ENCODE measurements around the gene SPOCK2. TPM values are rescaled to one million over a fixed set of nuclear protein-coding genes. Genes with fewer than 3 reads are reported as not detected.

The SPOCK2 gene
- total and polyA plus RNA-seq, 2 of the 13 experiments (the other 11 are each of a cell fraction or from before 2014, with no cell fraction given) = 8.6 to 30.6 TPM

DNA sequence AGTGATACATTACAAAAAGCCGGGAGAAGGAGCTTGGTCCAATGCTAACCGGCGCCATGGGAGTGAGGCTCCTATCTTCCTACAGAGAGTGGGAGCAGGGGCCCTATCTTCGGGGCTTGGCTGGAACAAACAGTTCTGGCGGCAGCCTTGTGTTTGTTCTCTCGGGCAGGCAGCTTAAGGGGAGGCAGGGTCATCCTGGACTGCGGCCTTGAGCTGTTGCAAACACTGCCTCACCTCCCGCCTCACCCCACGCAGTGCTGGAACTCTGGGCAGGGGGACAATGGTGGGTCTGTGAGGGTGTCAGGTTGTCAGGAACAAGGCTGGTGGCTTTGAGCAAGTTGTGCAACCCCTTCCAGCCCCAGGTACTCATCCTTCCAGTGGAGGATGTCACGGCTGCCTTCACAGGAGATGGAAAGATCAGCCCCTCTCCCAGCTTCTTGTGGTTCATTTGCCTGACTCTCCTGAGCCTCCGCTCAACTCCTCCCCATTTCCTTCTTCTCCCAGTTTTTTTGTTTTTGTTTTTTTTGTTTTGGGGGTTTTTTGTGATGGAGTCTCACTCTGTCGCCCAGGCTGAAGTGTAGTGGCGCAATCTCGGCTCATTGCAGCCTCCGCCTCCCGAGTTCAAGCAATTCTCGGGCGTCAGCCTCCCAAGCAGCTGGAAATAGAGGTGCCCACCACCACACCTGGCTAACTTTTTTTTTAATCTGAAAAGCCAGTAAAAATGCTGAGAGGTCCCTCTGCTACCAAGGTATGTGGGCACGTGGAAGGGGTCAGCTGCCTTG, 57.4 kb downstream of the SPOCK2 start (continued):
- TF ChIP-seq, protein P1, sequence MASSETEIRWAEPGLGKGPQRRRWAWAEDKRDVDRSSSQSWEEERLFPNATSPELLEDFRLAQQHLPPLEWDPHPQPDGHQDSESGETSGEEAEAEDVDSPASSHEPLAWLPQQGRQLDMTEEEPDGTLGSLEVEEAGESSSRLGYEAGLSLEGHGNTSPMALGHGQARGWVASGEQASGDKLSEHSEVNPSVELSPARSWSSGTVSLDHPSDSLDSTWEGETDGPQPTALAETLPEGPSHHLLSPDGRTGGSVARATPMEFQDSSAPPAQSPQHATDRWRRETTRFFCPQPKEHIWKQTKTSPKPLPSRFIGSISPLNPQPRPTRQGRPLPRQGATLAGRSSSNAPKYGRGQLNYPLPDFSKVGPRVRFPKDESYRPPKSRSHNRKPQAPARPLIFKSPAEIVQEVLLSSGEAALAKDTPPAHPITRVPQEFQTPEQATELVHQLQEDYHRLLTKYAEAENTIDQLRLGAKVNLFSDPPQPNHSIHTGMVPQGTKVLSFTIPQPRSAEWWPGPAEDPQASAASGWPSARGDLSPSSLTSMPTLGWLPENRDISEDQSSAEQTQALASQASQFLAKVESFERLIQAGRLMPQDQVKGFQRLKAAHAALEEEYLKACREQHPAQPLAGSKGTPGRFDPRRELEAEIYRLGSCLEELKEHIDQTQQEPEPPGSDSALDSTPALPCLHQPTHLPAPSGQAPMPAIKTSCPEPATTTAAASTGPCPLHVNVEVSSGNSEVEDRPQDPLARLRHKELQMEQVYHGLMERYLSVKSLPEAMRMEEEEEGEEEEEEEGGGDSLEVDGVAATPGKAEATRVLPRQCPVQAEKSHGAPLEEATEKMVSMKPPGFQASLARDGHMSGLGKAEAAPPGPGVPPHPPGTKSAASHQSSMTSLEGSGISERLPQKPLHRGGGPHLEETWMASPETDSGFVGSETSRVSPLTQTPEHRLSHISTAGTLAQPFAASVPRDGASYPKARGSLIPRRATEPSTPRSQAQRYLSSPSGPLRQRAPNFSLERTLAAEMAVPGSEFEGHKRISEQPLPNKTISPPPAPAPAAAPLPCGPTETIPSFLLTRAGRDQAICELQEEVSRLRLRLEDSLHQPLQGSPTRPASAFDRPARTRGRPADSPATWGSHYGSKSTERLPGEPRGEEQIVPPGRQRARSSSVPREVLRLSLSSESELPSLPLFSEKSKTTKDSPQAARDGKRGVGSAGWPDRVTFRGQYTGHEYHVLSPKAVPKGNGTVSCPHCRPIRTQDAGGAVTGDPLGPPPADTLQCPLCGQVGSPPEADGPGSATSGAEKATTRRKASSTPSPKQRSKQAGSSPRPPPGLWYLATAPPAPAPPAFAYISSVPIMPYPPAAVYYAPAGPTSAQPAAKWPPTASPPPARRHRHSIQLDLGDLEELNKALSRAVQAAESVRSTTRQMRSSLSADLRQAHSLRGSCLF (CRISPR knock-in tag; IDR thresholded peaks at IDR 0.05; ENCODE audit: borderline replicate concordance) = no peak
- TF ChIP-seq EP300 (IDR thresholded peaks at IDR 0.05; ENCODE audit: low read depth in 2 of 2, low read length in 2 of 2) (peak; percentile 97 to 99), EP300 (CRISPR knock-in tag; IDR thresholded peaks at IDR 0.05; ENCODE audit: borderline replicate concordance) (peak; percentile 97), CEBPG (CRISPR knock-in tag; IDR thresholded peaks at IDR 0.05) (peak; percentile 97), CREB1 (IDR thresholded peaks at IDR 0.05) (no peak), CREB1 (CRISPR knock-in tag; IDR thresholded peaks at IDR 0.05) (no peak; the same call in 1 of the 2 replicates), TP53 (CRISPR knock-in tag; conservative IDR thresholded peaks at IDR 0.05) (0 out of 2 replicates have a peak, but pooled peaks have one; percentile 59), GTF2F1 (IDR thresholded peaks at IDR 0.05; ENCODE audit: low read length) (no peak), ZNF567 (CRISPR knock-in tag; IDR thresholded peaks at IDR 0.05; ENCODE audit: borderline replicate concordance) (no peak; the same call in 1 of the 2 replicates), KDM6A (CRISPR knock-in tag; IDR thresholded peaks at IDR 0.05; ENCODE audit: low read depth) (peak; percentile 86), ZNF121 (CRISPR knock-in tag; IDR thresholded peaks at IDR 0.05) (no peak; the same call in 1 of the 2 replicates), BRCA1 (CRISPR knock-in tag; IDR thresholded peaks at IDR 0.05) (no peak), SMYD3 (CRISPR knock-in tag; IDR thresholded peaks at IDR 0.05) (peak; percentile 83)
- TF ChIP-seq, protein P2, sequence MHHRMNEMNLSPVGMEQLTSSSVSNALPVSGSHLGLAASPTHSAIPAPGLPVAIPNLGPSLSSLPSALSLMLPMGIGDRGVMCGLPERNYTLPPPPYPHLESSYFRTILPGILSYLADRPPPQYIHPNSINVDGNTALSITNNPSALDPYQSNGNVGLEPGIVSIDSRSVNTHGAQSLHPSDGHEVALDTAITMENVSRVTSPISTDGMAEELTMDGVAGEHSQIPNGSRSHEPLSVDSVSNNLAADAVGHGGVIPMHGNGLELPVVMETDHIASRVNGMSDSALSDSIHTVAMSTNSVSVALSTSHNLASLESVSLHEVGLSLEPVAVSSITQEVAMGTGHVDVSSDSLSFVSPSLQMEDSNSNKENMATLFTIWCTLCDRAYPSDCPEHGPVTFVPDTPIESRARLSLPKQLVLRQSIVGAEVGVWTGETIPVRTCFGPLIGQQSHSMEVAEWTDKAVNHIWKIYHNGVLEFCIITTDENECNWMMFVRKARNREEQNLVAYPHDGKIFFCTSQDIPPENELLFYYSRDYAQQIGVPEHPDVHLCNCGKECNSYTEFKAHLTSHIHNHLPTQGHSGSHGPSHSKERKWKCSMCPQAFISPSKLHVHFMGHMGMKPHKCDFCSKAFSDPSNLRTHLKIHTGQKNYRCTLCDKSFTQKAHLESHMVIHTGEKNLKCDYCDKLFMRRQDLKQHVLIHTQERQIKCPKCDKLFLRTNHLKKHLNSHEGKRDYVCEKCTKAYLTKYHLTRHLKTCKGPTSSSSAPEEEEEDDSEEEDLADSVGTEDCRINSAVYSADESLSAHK (CRISPR knock-in tag; IDR thresholded peaks at IDR 0.05; ENCODE audit: borderline replicate concordance) = no peak
- TF ChIP-seq, protein P3, sequence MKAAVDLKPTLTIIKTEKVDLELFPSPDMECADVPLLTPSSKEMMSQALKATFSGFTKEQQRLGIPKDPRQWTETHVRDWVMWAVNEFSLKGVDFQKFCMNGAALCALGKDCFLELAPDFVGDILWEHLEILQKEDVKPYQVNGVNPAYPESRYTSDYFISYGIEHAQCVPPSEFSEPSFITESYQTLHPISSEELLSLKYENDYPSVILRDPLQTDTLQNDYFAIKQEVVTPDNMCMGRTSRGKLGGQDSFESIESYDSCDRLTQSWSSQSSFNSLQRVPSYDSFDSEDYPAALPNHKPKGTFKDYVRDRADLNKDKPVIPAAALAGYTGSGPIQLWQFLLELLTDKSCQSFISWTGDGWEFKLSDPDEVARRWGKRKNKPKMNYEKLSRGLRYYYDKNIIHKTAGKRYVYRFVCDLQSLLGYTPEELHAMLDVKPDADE (CRISPR knock-in tag; IDR thresholded peaks at IDR 0.05) = no peak
- TF ChIP-seq, protein P4, sequence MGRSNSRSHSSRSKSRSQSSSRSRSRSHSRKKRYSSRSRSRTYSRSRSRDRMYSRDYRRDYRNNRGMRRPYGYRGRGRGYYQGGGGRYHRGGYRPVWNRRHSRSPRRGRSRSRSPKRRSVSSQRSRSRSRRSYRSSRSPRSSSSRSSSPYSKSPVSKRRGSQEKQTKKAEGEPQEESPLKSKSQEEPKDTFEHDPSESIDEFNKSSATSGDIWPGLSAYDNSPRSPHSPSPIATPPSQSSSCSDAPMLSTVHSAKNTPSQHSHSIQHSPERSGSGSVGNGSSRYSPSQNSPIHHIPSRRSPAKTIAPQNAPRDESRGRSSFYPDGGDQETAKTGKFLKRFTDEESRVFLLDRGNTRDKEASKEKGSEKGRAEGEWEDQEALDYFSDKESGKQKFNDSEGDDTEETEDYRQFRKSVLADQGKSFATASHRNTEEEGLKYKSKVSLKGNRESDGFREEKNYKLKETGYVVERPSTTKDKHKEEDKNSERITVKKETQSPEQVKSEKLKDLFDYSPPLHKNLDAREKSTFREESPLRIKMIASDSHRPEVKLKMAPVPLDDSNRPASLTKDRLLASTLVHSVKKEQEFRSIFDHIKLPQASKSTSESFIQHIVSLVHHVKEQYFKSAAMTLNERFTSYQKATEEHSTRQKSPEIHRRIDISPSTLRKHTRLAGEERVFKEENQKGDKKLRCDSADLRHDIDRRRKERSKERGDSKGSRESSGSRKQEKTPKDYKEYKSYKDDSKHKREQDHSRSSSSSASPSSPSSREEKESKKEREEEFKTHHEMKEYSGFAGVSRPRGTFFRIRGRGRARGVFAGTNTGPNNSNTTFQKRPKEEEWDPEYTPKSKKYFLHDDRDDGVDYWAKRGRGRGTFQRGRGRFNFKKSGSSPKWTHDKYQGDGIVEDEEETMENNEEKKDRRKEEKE (IDR thresholded peaks at IDR 0.05) = no peak
- TF ChIP-seq, protein P5, sequence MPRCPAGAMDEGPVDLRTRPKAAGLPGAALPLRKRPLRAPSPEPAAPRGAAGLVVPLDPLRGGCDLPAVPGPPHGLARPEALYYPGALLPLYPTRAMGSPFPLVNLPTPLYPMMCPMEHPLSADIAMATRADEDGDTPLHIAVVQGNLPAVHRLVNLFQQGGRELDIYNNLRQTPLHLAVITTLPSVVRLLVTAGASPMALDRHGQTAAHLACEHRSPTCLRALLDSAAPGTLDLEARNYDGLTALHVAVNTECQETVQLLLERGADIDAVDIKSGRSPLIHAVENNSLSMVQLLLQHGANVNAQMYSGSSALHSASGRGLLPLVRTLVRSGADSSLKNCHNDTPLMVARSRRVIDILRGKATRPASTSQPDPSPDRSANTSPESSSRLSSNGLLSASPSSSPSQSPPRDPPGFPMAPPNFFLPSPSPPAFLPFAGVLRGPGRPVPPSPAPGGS (CRISPR knock-in tag; IDR thresholded peaks at IDR 0.05) = no peak

Measured in HepG2 (cell line).